B cell (primary cell): ENCODE measurements around the gene ASPSCR1.

Source experiments
- CTCF ChIP-seq: fragments of 200-600 bp; IDR thresholded peaks from one replicate; pipeline ENCODE4 v1.8.0; 2022; ENCODE audit warnings: antibody characterized with exemption, mild to moderate bottlenecking
- EZH2 ChIP-seq: IDR thresholded peaks from 2 replicates; pipeline ENCODE4 v1.6.1; 2012; ENCODE audit warnings: borderline replicate concordance, low read depth, mild to moderate bottlenecking, moderate library complexity, low read length; ENCODE audit not compliant: insufficient read depth, poor library complexity, severe bottlenecking

DNA sequence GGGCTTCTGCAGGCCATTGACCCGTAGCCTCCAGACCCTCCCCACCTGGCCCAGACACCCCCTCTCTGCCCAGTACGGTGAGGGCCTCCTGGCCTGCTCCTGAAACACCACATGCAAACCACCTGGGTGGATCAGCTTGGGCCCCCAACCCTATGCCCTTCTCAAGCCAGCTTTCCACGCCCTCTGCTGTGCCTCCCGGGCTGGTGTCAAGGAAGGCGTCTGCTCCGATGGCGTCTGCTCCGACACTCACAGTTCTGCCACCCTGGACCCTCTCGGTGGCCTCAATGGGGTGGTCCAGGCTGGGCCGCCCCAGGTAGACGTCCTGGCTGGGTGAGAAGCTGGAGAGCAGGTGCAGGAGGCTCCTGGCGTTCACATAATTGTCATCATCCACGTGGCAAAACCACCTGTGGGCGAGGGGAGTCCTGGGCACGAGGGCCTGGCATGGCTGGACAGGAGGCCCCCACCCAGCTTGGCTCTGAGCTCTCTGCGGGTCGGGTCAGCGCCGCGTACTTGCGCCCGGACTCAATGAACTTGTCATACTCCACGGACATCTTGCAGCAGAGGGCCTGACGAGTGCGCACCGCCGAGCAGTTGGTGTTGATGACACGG is 72.8 kb downstream of the ASPSCR1 start:
- TF ChIP-seq CTCF (no peak), EZH2 (no peak)
